Measurements from ENCODE around the gene DPEP1. TPM values are rescaled to one million over a fixed set of nuclear protein-coding genes. Genes with fewer than 3 reads are reported as not detected.
"Not testable (repeated sequence)": the region's sequence is repeated elsewhere in the genome, so short reads cannot be mapped to it uniquely, and the experiment has no call there.

The DPEP1 gene
- total RNA-seq, 1 experiment from 2014 or later: 10.7 TPM

DNA sequence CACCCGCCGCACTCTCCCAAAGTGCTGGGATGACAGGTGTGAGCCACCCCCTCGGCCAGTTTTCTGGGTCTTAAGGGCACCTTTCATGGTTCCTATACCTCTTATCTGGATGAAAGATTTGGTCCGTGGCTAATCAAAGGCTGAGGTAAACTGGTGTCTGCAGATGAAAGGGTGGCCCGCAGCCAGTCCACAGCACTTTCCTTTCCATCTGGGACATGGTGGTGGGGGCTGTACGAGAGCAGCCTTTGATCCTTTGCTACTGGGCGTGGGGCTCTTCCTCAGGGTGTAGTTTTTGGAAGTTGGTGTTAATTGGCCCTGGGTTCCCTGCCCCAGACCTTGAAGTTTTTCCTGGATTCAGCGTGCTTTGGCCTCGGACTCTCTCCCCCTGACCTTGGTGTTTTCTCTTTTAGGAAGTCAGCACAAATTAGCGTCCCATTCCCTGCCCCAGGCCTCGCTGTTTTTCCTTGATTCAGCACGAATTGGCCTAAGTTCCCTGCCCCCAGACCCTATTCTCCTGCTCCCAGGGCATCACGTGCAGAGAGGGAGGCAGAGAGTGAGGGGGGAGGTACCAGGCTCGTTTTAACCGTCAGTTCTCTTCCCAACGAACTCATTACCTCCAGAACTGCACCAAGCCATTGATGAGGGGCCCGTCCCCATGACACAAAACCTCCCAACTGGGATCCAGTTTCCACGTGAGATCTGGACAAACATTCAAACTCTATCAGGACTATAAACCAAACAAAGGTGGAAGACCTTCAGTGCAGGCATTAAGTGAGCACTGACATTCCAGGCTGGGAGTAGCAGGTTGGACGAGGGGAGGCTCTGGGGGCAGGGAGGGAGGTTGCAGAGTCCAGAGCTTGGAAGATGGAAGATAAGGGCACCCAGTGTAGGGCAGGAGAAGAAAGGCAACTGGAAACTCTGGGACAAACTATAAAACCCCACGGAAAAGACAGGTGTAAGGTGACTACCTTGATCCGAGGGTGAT lies 11.6 kb downstream of the DPEP1 start:
- no peak overlapping the region for H3K4me3 ChIP-seq
- no peaks in the 10 kb centered on the region for H3K36me3 ChIP-seq
- H3K9me3 ChIP-seq (replicated peaks): no peaks in the 10 kb centered on the region; the same call in 1 of the 2 replicates
- H3K27ac ChIP-seq: no peak overlapping the region
- peaks cover 16% of the 10 kb centered on the region for H3K4me1 ChIP-seq (replicated peaks)
- DNase-seq (ENCODE audit: low read depth in 1 of 2, low spot score in 2 of 2): no peak
- H3K27me3 ChIP-seq (replicated peaks): 0 out of 2 replicates have a peak, but pooled peaks cover 7% of the 10 kb centered on the region

DNA sequence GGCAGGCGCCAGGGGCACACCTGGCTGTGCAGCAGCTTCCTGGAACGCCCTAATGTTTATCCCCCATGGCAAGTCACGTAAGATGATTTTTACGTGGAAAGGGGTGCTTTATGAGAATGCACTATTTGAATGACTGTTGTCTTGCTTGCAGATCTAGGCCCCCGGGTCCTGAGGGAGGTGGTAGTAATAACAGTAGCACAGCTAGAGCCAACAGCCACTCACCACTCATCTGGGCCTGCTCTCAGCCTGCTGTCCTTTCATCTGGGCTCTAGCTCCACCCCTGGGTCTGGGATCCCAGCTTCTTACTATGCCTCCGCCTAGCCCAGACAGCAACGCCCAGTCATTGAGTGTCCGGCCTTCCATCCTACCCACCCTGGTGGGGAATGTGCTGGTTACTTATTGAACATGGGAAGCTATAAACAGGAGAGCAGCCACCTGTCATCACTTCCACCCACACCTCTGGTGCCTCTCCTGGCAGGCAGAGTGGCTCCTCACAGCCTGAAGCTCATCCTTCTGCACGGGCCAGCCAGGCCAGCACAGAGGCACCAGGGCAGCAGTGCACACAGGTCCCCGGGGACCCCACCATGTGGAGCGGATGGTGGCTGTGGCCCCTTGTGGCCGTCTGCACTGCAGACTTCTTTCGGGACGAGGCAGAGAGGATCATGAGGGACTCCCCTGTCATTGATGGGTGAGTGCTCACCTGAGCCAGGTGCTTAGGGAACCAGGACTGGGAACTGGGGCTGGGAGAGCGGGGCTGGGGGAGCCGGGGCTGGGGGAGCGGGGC lies 16.6 kb downstream of the DPEP1 start:
- no peak overlapping the region for H3K27ac ChIP-seq
- DNase-seq (ENCODE audit: low read depth in 1 of 2, low spot score in 2 of 2): no peak
- H3K4me1 ChIP-seq (replicated peaks): peaks cover 16% of the 10 kb centered on the region
- H3K27me3 ChIP-seq (replicated peaks): no peaks in the 10 kb centered on the region; the same call in 1 of the 2 replicates
- no peak overlapping the region for H3K4me3 ChIP-seq
- H3K9me3 ChIP-seq (replicated peaks): no peaks in the 10 kb centered on the region; the same call in 1 of the 2 replicates
- no peaks in the 10 kb centered on the region for H3K36me3 ChIP-seq

- H3K9me3 ChIP-seq (replicated peaks): no peaks in the 10 kb centered on the region; the same call in 1 of the 2 replicates
- H3K36me3 ChIP-seq: no peaks in the 10 kb centered on the region
- peaks cover 16% of the 10 kb centered on the region for H3K4me1 ChIP-seq (replicated peaks)
- H3K27ac ChIP-seq: no peak overlapping the region
- H3K27me3 ChIP-seq (replicated peaks): no peaks in the 10 kb centered on the region; the same call in 1 of the 2 replicates
- no peak overlapping the region for H3K4me3 ChIP-seq
- peak; percentile 53 to 70 for DNase-seq (ENCODE audit: low read depth in 1 of 2, low spot score in 2 of 2)
Observed at GRCh38 chr16:89633064-89633631, 19.7 kb downstream of the DPEP1 start.

GRCh38 chr16:89634463-89635385 lies 21.3 kb downstream of the DPEP1 start:
- not testable (repeated sequence) for H3K27ac ChIP-seq; H3K9me3 ChIP-seq (replicated peaks); DNase-seq (ENCODE audit: low read depth in 1 of 2, low spot score in 2 of 2); H3K4me3 ChIP-seq; H3K36me3 ChIP-seq; H3K27me3 ChIP-seq (replicated peaks)
- H3K4me1 ChIP-seq (replicated peaks): peaks cover 16% of the 10 kb centered on the region

GRCh38 chr16:89636663-89637062 lies 23.2 kb downstream of the DPEP1 start:
- Histone ChIP-seq H3K9me3 (replicated peaks) (no peaks in the 10 kb centered on the region), H3K36me3 (no peaks in the 10 kb centered on the region), H3K4me3 (no peak overlapping the region), H3K4me1 (replicated peaks) (peaks cover 16% of the 10 kb centered on the region), H3K27me3 (replicated peaks) (no peaks in the 10 kb centered on the region; the same call in 1 of the 2 replicates), H3K27ac (no peak overlapping the region)
- no peak for DNase-seq (ENCODE audit: low read depth in 1 of 2, low spot score in 2 of 2)

DNA sequence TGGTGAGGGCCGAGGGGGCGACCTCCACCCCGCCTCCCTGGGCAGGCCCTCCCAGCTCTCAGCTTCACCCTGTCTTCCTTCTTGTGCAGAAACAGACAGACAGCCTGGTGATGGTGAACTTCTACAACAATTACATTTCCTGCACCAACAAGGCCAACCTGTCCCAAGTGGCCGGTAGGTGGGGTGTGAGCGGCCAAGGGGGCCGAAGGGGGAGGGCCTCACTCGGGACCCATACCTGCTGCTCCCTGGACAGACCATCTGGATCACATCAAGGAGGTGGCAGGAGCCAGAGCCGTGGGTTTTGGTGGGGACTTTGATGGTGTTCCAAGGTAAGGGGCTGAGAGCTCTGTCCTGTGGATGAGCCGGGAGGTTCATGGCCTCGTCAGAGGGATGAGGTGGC lies 23.9 kb downstream of the DPEP1 start:
- no peaks in the 10 kb centered on the region for H3K9me3 ChIP-seq (replicated peaks)
- DNase-seq (ENCODE audit: low read depth in 1 of 2, low spot score in 2 of 2): no peak
- H3K27ac ChIP-seq: no peak overlapping the region
- H3K27me3 ChIP-seq (replicated peaks): no peaks in the 10 kb centered on the region
- H3K4me1 ChIP-seq (replicated peaks): peaks cover 14% of the 10 kb centered on the region
- no peaks in the 10 kb centered on the region for H3K36me3 ChIP-seq
- no peak overlapping the region for H3K4me3 ChIP-seq

GRCh38 chr16:89638455-89638854 lies 25.0 kb downstream of the DPEP1 start:
- Histone ChIP-seq H3K9me3 (replicated peaks) (no peaks in the 10 kb centered on the region), H3K27me3 (replicated peaks) (no peaks in the 10 kb centered on the region), H3K27ac (no peak overlapping the region), H3K4me3 (no peak overlapping the region), H3K4me1 (replicated peaks) (peaks cover 3% of the 10 kb centered on the region), H3K36me3 (no peaks in the 10 kb centered on the region)
- DNase-seq (ENCODE audit: low read depth in 1 of 2, low spot score in 2 of 2): no peak

DNA sequence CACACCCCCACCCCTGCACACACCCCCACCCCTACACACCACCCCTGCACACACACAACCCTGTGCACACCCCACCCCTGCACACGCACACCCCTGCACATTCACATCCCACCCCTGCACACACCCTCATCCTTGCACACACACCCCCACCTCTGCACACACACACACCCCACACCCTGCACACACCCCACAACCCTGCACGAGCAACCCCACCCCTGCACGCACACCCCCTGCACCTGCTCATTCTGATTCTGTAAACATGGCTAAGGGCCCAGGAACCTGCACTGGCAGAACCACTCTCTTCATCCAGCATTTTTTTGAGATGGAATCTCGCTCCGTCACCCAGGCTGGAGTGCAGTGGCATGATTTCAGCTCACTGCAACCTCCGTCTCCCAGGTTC lies 25.9 kb downstream of the DPEP1 start:
- Histone ChIP-seq H3K4me1 (replicated peaks) (no peaks in the 10 kb centered on the region), H3K9me3 (replicated peaks) (no peaks in the 10 kb centered on the region), H3K27me3 (replicated peaks) (no peaks in the 10 kb centered on the region), H3K27ac (no peak overlapping the region), H3K4me3 (no peak overlapping the region), H3K36me3 (peaks cover 5% of the 10 kb centered on the region)
- no peak for DNase-seq (ENCODE audit: low read depth in 1 of 2, low spot score in 2 of 2)

GRCh38 chr16:89641458-89642119 lies 28.1 kb downstream of the DPEP1 start:
- no peaks in the 10 kb centered on the region for H3K4me1 ChIP-seq (replicated peaks)
- no peak overlapping the region for H3K27ac ChIP-seq
- no peaks in the 10 kb centered on the region for H3K27me3 ChIP-seq (replicated peaks)
- no peak overlapping the region for H3K4me3 ChIP-seq
- H3K36me3 ChIP-seq: peaks cover 27% of the 10 kb centered on the region
- DNase-seq (ENCODE audit: low read depth in 1 of 2, low spot score in 2 of 2): no peak
- no peaks in the 10 kb centered on the region for H3K9me3 ChIP-seq (replicated peaks)

- H3K27me3 ChIP-seq (replicated peaks): no peaks in the 10 kb centered on the region
- no peak for DNase-seq (ENCODE audit: low read depth in 1 of 2, low spot score in 2 of 2)
- H3K4me3 ChIP-seq: no peak overlapping the region
- no peak overlapping the region for H3K27ac ChIP-seq
- peaks cover 33% of the 10 kb centered on the region for H3K36me3 ChIP-seq
- no peaks in the 10 kb centered on the region for H3K9me3 ChIP-seq (replicated peaks)
- no peaks in the 10 kb centered on the region for H3K4me1 ChIP-seq (replicated peaks)
Observed at GRCh38 chr16:89642574-89642973, 29.1 kb downstream of the DPEP1 start.

DNA sequence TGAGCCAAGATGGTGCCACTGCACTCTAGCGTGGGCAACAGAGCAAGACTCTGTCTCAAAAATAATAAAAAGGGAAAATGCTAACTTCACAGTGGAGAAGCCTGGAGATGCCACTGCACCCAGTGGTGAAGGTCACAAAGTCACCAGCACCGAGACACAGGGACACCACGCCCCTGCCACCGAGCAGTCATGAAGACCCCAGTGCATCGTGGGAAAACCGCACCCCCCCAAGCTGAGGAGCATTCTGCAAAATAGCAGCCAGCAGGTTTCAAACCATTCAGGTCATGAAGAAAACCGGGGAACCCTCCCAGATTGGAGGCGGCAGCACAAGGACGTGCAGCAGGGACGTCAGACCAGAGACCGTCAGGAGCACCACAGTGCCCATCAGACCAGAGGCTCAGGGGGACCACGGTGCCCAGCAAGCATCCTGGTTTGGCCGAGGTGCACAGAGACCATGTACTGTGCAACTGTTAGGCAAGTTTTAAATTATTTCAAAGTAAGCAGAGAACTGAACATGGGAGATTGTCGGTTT lies 30.4 kb downstream of the DPEP1 start:
- Histone ChIP-seq H3K9me3 (replicated peaks) (no peaks in the 10 kb centered on the region), H3K36me3 (peaks cover 33% of the 10 kb centered on the region), H3K27ac (no peak overlapping the region), H3K4me1 (replicated peaks) (no peaks in the 10 kb centered on the region), H3K27me3 (replicated peaks) (no peaks in the 10 kb centered on the region), H3K4me3 (no peak overlapping the region)
- no peak for DNase-seq (ENCODE audit: low read depth in 1 of 2, low spot score in 2 of 2)

- peaks cover 35% of the 10 kb centered on the region for H3K36me3 ChIP-seq
- H3K27me3 ChIP-seq (replicated peaks): no peaks in the 10 kb centered on the region
Observed at GRCh38 chr16:89645122-89645521, 31.7 kb downstream of the DPEP1 start.

More at GRCh38 chr16:89645122-89645521, 31.7 kb downstream of the DPEP1 start:
- Histone ChIP-seq H3K4me3 (no peak overlapping the region), H3K27ac (no peak overlapping the region), H3K9me3 (replicated peaks) (no peaks in the 10 kb centered on the region), H3K4me1 (replicated peaks) (no peaks in the 10 kb centered on the region)
- no peak for DNase-seq (ENCODE audit: low read depth in 1 of 2, low spot score in 2 of 2)

Data from SJSA1 (cell line).